Subcutaneous adipose tissue (tissue), 4 donors: ENCODE measurements around the gene KPNA3. TPM values are rescaled to one million over a fixed set of nuclear protein-coding genes. Genes with fewer than 3 reads are reported as not detected.

Experiments used
- total RNA-seq, 4 donors: library from RNA; depleted of rRNA; stranded (reverse); fragments of >200 nt; gene quantifications; one replicate each; pipeline ENCODE4 v1.1.0, GENCODE V29; 2016
- TF ChIP-seq, protein P1 (sequence below): fragments of 450-650 bp; IDR thresholded peaks from one replicate; pipeline ENCODE4 v1.5.1; 2016; ENCODE audit warnings: low read depth, mild to moderate bottlenecking, control low read depth, antibody characterized with exemption, moderate library complexity

Gene KPNA3
- total RNA-seq, 4 donors from 2014 or later: 24.1 to 54.0 (median 32.0) TPM

DNA sequence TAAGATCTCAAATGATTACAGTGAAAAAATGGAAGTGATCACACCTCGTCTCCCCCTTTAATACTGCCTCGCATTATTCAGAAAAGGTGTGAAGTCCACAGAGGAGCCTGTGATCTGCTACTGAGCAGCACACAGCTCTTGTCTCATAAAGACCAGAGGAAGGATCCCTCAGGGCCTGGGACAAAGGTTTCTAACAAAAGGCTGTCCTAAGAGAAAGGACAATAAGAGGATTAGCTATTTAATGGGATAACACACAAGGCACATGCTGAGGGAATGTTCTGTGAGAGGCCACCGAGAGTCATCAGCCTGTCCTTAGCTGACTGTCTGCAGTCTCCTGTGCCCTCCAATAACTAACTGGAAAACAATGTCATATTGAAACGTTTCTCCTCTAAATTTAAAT, 127.9 kb downstream of the KPNA3 start:
- TF ChIP-seq, protein P1, sequence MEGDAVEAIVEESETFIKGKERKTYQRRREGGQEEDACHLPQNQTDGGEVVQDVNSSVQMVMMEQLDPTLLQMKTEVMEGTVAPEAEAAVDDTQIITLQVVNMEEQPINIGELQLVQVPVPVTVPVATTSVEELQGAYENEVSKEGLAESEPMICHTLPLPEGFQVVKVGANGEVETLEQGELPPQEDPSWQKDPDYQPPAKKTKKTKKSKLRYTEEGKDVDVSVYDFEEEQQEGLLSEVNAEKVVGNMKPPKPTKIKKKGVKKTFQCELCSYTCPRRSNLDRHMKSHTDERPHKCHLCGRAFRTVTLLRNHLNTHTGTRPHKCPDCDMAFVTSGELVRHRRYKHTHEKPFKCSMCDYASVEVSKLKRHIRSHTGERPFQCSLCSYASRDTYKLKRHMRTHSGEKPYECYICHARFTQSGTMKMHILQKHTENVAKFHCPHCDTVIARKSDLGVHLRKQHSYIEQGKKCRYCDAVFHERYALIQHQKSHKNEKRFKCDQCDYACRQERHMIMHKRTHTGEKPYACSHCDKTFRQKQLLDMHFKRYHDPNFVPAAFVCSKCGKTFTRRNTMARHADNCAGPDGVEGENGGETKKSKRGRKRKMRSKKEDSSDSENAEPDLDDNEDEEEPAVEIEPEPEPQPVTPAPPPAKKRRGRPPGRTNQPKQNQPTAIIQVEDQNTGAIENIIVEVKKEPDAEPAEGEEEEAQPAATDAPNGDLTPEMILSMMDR: no peak

DNA sequence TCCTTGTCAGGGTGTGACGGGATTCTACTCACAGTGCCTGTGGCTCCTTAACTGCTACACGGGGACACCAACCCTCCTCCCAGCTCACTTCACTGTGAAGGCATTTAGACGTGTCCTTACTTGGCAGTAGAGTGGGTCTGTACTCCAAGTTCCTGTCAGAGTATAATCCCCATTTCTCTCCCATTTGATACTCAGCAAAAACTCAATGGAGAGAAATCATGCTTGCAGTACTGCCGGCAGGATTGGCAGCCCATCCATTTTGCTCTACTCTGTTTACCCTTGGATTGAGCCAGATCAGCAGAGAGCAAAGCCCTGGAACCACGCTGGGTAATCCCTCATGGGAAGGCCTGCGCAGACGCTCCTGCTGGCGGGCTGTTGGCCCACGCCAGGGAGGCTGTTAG, 135.2 kb downstream of the KPNA3 start:
- TF ChIP-seq, protein P1: no peak

DNA sequence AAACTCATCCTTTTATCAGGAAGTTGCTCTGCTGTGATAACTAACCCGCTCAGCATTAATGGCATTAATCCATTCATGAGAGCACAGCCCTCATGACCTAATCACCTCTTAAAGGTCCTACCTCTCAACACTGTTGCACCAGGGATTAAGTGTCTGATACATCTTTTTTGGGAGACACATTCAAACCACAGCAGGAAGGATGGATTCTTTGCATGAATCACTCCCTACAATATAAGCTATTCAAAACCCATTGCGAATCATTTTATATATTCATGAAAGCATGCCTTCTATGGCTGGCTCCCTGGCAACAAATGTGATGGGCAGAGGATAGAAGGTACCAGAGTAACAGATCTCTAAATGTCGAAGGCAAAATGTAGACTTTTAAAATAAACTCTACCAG, 136.6 kb downstream of the KPNA3 start:
- TF ChIP-seq, protein P1: no peak

DNA sequence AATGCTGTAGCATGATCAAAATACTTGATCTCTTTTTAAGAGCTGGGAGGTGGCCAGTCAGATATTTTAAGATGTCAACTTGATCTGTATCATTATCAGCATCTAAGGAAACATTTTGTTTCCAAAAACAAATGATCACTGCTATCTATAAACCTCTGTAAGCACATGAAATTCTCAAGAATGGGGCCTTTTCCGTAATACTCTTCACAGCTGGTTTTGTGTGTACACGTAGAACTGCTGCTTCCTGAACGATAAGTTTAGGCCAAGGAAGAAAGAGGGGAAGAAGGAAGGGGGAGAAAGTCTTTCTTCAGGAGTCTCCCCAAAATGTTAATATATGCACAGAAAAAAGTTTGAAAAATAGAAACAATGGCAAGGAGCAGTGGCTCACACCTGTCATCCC, 138.5 kb downstream of the KPNA3 start:
- TF ChIP-seq, protein P1: no peak

DNA sequence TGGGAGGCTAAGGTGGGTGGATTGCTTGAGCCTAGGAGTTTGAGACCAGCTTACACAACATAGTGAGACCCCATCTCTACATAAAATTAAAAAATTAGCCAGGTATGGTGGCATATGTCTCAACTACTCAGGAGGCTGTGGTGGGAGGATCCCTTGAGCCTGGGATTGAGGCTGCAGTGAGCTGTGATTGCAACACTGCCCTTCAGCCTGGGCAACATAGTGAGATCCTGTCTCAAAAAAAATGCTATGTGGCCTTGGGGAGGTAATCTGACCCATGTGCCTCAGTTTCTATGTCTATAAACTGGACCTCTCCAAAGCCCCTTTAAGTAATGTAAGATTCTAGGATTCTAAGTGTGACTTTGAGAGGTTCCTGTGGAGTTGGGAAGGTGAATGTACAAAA, 139.0 kb downstream of the KPNA3 start:
- TF ChIP-seq, protein P1: no peak

DNA sequence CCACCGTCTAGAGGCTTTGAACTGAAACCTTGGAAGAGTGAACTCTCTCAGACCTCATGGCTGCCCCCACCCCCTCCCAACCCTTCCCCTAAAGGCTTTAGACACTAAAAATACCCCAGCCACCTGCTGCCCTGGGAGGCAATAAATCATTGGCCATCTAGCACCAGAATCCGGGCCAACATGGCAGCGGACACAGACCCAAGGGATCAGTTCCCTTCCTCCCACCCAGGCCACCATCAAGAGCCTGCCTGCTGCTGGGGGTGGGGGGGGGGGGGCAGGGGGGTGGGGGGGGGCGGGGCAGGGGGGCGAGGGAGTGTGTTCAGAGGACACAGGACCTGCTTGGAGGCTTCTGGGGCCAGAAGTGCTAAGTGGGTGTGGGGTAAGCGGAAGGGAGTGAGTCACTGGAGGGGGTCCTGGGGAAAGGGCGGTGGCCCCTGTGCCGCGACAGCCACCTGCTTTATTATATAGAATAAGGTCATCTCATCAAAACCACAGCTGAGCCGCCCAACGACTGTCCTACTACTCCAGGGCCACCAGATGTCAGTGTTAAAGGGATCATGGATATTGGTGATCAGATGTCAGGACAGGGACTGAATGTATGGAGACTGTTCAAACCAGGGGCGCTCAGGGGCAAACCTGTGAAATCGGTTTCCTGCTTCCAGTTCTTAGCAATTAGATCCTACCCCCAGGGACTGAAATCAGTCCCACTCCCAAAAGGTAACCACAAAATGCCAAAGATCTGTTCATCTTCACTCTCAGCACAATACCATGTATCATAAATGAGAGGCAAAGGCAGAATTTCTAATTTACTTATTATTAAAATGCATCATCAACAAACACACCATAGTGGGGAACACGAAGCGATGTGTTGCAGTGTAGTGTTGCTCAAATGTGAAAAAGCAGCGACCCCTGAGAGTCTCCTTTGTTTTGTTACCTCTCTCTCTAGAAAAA, 139.9 kb downstream of the KPNA3 start:
- TF ChIP-seq, protein P1: no peak

DNA sequence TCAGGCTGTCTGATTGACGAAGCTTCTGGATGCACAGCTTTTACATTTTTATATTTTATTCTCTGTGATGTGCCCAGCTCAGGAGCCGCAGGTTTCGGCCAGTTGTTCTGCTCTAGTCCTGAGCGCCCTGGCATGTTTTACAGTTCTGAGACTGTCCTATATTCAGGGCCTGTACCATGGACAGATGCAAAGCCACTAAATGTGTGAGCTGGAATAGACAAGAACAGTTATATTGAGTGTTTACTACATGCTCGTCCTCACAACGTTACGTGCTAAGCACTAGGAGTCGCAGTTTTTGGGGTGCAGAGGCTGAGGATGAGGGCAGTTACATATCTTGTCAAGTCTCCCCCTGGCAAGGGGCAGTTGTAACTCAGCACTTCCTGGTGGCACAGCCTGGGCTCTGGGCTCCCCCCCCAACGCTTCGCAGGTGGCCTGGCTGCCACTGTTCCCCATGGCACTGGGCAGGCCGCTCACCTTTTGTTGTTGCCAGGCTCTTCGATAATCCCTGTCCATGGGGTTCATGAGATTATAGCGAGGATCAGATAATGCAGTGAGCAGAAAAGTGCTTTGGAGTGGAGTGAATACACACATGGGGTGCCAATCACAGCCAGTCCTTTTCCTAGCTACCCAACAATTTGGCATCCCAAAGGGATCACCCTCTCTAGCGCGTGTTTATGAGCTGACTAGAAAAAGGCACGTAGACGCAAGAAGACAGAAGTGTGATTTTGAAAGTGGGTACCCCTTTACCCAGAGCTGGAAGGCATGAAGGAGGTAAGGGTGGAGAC, 140.7 kb downstream of the KPNA3 start:
- TF ChIP-seq, protein P1: no peak
